ENCODE data around the gene POLR1H.

DNA sequence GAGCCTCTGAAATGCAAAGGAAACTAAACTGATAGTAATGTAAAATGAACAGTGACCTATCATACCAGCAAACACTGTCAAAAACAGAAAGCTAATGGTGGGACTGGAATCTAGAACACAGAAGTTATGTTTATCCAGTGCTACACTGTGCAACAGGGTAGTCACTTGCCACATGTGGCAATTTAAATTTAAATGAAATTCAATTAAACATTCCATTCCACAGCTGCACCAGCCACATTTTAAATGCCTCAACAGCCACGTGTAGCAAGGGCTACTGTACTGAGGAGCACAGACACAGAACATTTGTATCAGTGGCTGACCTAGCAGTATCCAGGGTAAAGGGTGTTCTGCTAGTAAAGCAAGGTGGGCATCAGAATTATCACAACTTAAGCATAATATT is 5.6 kb upstream of the POLR1H start:
- TF ChIP-seq, protein P1, sequence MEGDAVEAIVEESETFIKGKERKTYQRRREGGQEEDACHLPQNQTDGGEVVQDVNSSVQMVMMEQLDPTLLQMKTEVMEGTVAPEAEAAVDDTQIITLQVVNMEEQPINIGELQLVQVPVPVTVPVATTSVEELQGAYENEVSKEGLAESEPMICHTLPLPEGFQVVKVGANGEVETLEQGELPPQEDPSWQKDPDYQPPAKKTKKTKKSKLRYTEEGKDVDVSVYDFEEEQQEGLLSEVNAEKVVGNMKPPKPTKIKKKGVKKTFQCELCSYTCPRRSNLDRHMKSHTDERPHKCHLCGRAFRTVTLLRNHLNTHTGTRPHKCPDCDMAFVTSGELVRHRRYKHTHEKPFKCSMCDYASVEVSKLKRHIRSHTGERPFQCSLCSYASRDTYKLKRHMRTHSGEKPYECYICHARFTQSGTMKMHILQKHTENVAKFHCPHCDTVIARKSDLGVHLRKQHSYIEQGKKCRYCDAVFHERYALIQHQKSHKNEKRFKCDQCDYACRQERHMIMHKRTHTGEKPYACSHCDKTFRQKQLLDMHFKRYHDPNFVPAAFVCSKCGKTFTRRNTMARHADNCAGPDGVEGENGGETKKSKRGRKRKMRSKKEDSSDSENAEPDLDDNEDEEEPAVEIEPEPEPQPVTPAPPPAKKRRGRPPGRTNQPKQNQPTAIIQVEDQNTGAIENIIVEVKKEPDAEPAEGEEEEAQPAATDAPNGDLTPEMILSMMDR (IDR thresholded peaks at IDR 0.05), result no peak
- no peak for TF ChIP-seq POLR2A (IDR thresholded peaks at IDR 0.05)

Measured in lower leg skin (tissue), 3 donors.